Testis (tissue), 3 donors: ENCODE measurements around the gene YOD1. TPM values are rescaled to one million over a fixed set of nuclear protein-coding genes. Genes with fewer than 3 reads are reported as not detected.

Experiments
- DNase-seq: peaks from one replicate; pipeline ENCODE4 v3.0.0-alpha.2; 2019
- H3K27ac ChIP-seq, 2 donors: fragments of 200-600 bp; sonication (generic); one replicate each; pipeline ENCODE4 v1.5.1; 2019
- H3K27me3 ChIP-seq: fragments of 200-600 bp; sonication (generic); one replicate; pipeline ENCODE4 v1.5.1; 2019
- H3K36me3 ChIP-seq: fragments of 200-600 bp; sonication (generic); one replicate; pipeline ENCODE4 v1.5.1; 2017; ENCODE audit warnings: low read depth; ENCODE audit errors: missing control alignments
- H3K4me1 ChIP-seq: fragments of 200-600 bp; sonication (generic); one replicate; pipeline ENCODE4 v1.5.1; 2019
- H3K4me3 ChIP-seq, 2 donors: fragments of 200-600 bp; sonication (generic); one replicate each; pipeline ENCODE4 v1.5.1; 2017 to 2019
- H3K9me3 ChIP-seq: fragments of 200-600 bp; sonication (generic); one replicate; pipeline ENCODE4 v1.5.1; 2017
- CTCF ChIP-seq, 3 experiments: fragments of 450-650 bp in 2 of 3; fragments of 200-600 bp in 1 of 3; sonication (generic) in 1 of 3; IDR thresholded peaks; one replicate each; pipeline ENCODE4 v1.5.1; 2016 to 2019; ENCODE audit warnings: antibody characterized with exemption in 3 of 3, mild to moderate bottlenecking in 2 of 3, moderate library complexity in 1 of 3
- POLR2A ChIP-seq: fragments of 450-650 bp; IDR thresholded peaks from one replicate; pipeline ENCODE4 v1.6.1; 2017; ENCODE audit warnings: antibody characterized with exemption, mild to moderate bottlenecking, moderate library complexity
- WGBS, 2 donors: methylation state at CpG; one replicate each; pipeline ENCODE4 v1.1.5; 2018; 5-methylcytosine and 5-hydroxymethylcytosine counted together
- intact Hi-C: fragments of 100-400 bp; cut with DNase I; formaldehyde crosslinking; loops from one replicate; pipeline ENCODE4 v1.15.1; 2023; ENCODE audit warnings: low total_unique reads
- polyA plus RNA-seq: library from polyadenylated mRNA; stranded (reverse); fragments of 350-450 nt; fragmentation: Illumina TruSeq; extraction: RNeasy Lipid Tissue Mini Kit (QIAGEN cat#74804); gene quantifications from one replicate; pipeline ENCODE4 v1.2.3, GENCODE V29; 2014; ENCODE audit warnings: low read depth, low replicate concordance; ENCODE audit not compliant: insufficient read depth
- total RNA-seq, 2 donors: library from RNA; depleted of rRNA; stranded (reverse); fragments of >200 nt; gene quantifications; one replicate each; pipeline ENCODE4 v1.2.3, GENCODE V29; 2016

YOD1 gene
- total and polyA plus RNA-seq, 3 donors from 2014 or later: 8.7 to 12.3 (median 10.9) TPM

- TF ChIP-seq POLR2A: no peak
- no peak for TF ChIP-seq CTCF (IDR thresholded peaks at IDR 0.05)
- no peak for DNase-seq
- WGBS, 2 donors: 98 to 100% methylated on average over 3 to 5 of the region's 5 CpGs
- no peak overlapping the region for H3K4me3 ChIP-seq
- no peak overlapping the region for H3K27ac ChIP-seq
- H3K4me1 ChIP-seq: no peaks in the 10 kb centered on the region
- peaks cover 4% of the 10 kb centered on the region for H3K36me3 ChIP-seq
- no peaks in the 10 kb centered on the region for H3K9me3 ChIP-seq
- intact Hi-C loops: no loop called here
- H3K27me3 ChIP-seq: no peaks in the 10 kb centered on the region
Measured at GRCh38 chr1:207069858-207070506, 19.0 kb upstream of the YOD1 start.

GRCh38 chr1:207069061-207069460 lies 18.1 kb upstream of the YOD1 start:
- TF ChIP-seq CTCF (IDR thresholded peaks at IDR 0.05) (no peak), POLR2A (no peak)
- Histone ChIP-seq H3K9me3 (no peaks in the 10 kb centered on the region), H3K27ac (no peak overlapping the region), H3K4me1 (no peaks in the 10 kb centered on the region), H3K36me3 (peaks cover 4% of the 10 kb centered on the region), H3K4me3 (no peak overlapping the region), H3K27me3 (no peaks in the 10 kb centered on the region)
- WGBS, 2 donors: 89% methylated on average over 3 of the region's 3 CpGs
- intact Hi-C loops: no loop called here
- DNase-seq: no peak

GRCh38 chr1:207067665-207068064 lies 16.7 kb upstream of the YOD1 start:
- Histone ChIP-seq H3K27me3 (no peaks in the 10 kb centered on the region), H3K4me1 (no peaks in the 10 kb centered on the region), H3K4me3 (no peak overlapping the region), H3K9me3 (no peaks in the 10 kb centered on the region), H3K36me3 (peaks cover 4% of the 10 kb centered on the region), H3K27ac (no peak overlapping the region)
- intact Hi-C loops: no loop called here
- TF ChIP-seq POLR2A: no peak
- TF ChIP-seq CTCF (IDR thresholded peaks at IDR 0.05): no peak
- 94 to 97% methylated on average over 5 of the region's 5 CpGs for WGBS, 2 donors
- no peak for DNase-seq

GRCh38 chr1:207067185-207067584 lies 16.2 kb upstream of the YOD1 start:
- WGBS, 2 donors: 68% methylated on average over 3 of the region's 3 CpGs

More at GRCh38 chr1:207067185-207067584, 16.2 kb upstream of the YOD1 start:
- no peak for DNase-seq
- Histone ChIP-seq H3K4me3 (no peak overlapping the region), H3K36me3 (peaks cover 4% of the 10 kb centered on the region), H3K27ac (no peak overlapping the region), H3K4me1 (no peaks in the 10 kb centered on the region), H3K9me3 (no peaks in the 10 kb centered on the region), H3K27me3 (no peaks in the 10 kb centered on the region)
- TF ChIP-seq POLR2A: no peak
- no peak for TF ChIP-seq CTCF (IDR thresholded peaks at IDR 0.05)
- intact Hi-C loops: no loop called here
